HG03135 (cell line): Measurements from ENCODE around the gene KIF17.
A peak's percentile ranks its signal among the peaks of the same experiment; 100 is the strongest.

Experiments used
- ATAC-seq: cut with Tn5 transposase; IDR thresholded peaks from one replicate; pipeline ENCODE4 v1.9.1; 2021; ENCODE audit warnings: mild to moderate bottlenecking, moderate library complexity; ENCODE audit not compliant: unreplicated experiment

The KIF17 gene

GRCh38 chr1:20712215-20712577 is 5.6 kb downstream of the KIF17 start:
- ATAC-seq = no peak

GRCh38 chr1:20711285-20712214 is 6.3 kb downstream of the KIF17 start:
- no peak for ATAC-seq

GRCh38 chr1:20710469-20711284 is 7.1 kb downstream of the KIF17 start:
- no peak for ATAC-seq

- ATAC-seq = no peak
Observed at GRCh38 chr1:20709868-20710267, 7.9 kb downstream of the KIF17 start.

- ATAC-seq = no peak
Observed at GRCh38 chr1:20708891-20709290, 8.9 kb downstream of the KIF17 start.

- ATAC-seq = no peak
Observed at GRCh38 chr1:20708057-20708456, 9.8 kb downstream of the KIF17 start.

- ATAC-seq = no peak
Observed at GRCh38 chr1:20706841-20707240, 11.0 kb downstream of the KIF17 start.

- no peak for ATAC-seq
Observed at GRCh38 chr1:20705203-20705755, 12.5 kb downstream of the KIF17 start.

- no peak for ATAC-seq
Observed at GRCh38 chr1:20704390-20705202, 13.2 kb downstream of the KIF17 start.

- ATAC-seq = no peak
Observed at GRCh38 chr1:20703124-20703756, 14.6 kb downstream of the KIF17 start.

- no peak for ATAC-seq
Observed at GRCh38 chr1:20702416-20702815, 15.4 kb downstream of the KIF17 start.

- ATAC-seq = no peak
Observed at GRCh38 chr1:20701847-20702246, 16.0 kb downstream of the KIF17 start.

- no peak for ATAC-seq
Observed at GRCh38 chr1:20701446-20701845, 16.4 kb downstream of the KIF17 start.

- no peak for ATAC-seq
Observed at GRCh38 chr1:20700636-20701215, 17.1 kb downstream of the KIF17 start.

GRCh38 chr1:20699558-20699957 is 18.2 kb downstream of the KIF17 start:
- ATAC-seq = no peak

- ATAC-seq = no peak
Observed at GRCh38 chr1:20698195-20698910, 19.5 kb downstream of the KIF17 start.

- no peak for ATAC-seq
Observed at GRCh38 chr1:20697563-20697962, 20.2 kb downstream of the KIF17 start.

GRCh38 chr1:20696397-20697333 is 21.1 kb downstream of the KIF17 start:
- peak; percentile 62 for ATAC-seq
